ENCODE measurements around the gene CDHR2.

- TF ChIP-seq ZNF335 (tag by site-specific recombination; conservative IDR thresholded peaks at IDR 0.05): no peak
- TF ChIP-seq ZNF76 (tag by site-specific recombination; IDR thresholded peaks at IDR 0.05; ENCODE audit: borderline replicate concordance, low read depth): no peak
- TF ChIP-seq ZBTB26 (tag by site-specific recombination; optimal IDR thresholded peaks at IDR 0.05): no peak
- TF ChIP-seq CTCF (tag by site-specific recombination; IDR thresholded peaks at IDR 0.05): no peak
These were observed 8.2 kb upstream of the CDHR2 start for GRCh38 chr5:176540956-176541337.
